H1 (cell line): Measurements from ENCODE around the gene PTPRD.

Experiments
- CEBPB ChIP-seq: IDR thresholded peaks from 2 replicates; pipeline ENCODE4 v1.6.1; 2012; ENCODE audit warnings: low read depth, low read length
- EP300 ChIP-seq, 2 experiments: IDR thresholded peaks; 1 replicate in 1 of 2; 2 replicates in 1 of 2; pipeline ENCODE4 v1.6.1; 2011 to 2012; ENCODE audit warnings: low read depth in 2 of 2, low read length in 2 of 2, mild to moderate bottlenecking in 2 of 2, borderline replicate concordance in 1 of 2, inconsistent platforms in 1 of 2, moderate library complexity in 1 of 2
- EZH2 ChIP-seq: fragments of 200-600 bp; sonication (generic); IDR thresholded peaks from 2 replicates; pipeline ENCODE4 v1.7.1; 2012; ENCODE audit warnings: low read depth, mild to moderate bottlenecking, moderate library complexity, low read length, inconsistent platforms; ENCODE audit not compliant: severe bottlenecking
- KDM1A ChIP-seq: fragments of 200-600, 300-600 bp; sonication (generic); IDR thresholded peaks from 2 replicates; pipeline ENCODE4 v1.7.1; 2016; ENCODE audit warnings: mild to moderate bottlenecking, low read length, borderline replicate concordance
- POLR2A ChIP-seq, 2 experiments: IDR thresholded peaks; 1 replicate in 1 of 2; 2 replicates in 1 of 2; pipeline ENCODE4 v1.6.1; 2011; ENCODE audit warnings: low read depth in 2 of 2, low read length in 2 of 2, mild to moderate bottlenecking in 2 of 2; ENCODE audit errors: control extremely low read depth in 1 of 2
- SP2 ChIP-seq: IDR thresholded peaks from 2 replicates; pipeline ENCODE4 v1.6.1; 2012; ENCODE audit warnings: mild to moderate bottlenecking, low read length, inconsistent platforms
- ZNF274 ChIP-seq: IDR thresholded peaks from 2 replicates; pipeline ENCODE4 v1.7.0; 2012; ENCODE audit warnings: low read length, borderline replicate concordance; ENCODE audit errors: extremely low read depth
- TF ChIP-seq, protein P1 (sequence below), 3 experiments: IDR thresholded peaks; 1 replicate in 2 of 3; 2 replicates in 1 of 3; pipeline versions ENCODE4 v1.5.1 to v1.6.1; 2011; ENCODE audit warnings: low read length in 3 of 3, mild to moderate bottlenecking in 3 of 3, inconsistent platforms in 2 of 3, low read depth in 1 of 3, moderate library complexity in 1 of 3; ENCODE audit not compliant: insufficient read depth in 1 of 3; ENCODE audit errors: control extremely low read depth in 1 of 3
- TF ChIP-seq, protein P2 (sequence below): IDR thresholded peaks from 2 replicates; pipeline ENCODE4 v1.6.1; 2012; ENCODE audit warnings: inconsistent platforms

DNA sequence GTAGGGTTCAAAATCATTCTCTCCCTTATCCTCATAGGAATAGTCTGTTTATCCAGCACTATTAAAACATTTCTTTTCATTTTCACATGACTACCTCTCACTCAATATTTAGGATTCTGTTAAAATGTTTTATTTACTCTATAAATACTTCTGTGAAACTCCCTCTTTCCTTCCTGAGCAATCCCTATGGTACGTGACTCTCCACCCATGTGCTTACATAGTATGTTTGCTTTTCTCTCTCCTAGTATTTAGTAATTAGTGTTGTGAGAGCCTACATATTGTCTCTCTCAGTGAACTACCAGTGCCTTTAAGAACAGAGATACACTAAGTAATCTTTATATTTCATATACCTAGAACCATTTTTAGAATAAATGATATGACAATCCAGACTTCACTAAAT is 46.0 kb downstream of the PTPRD start:
- TF ChIP-seq ZNF274, result no peak
- TF ChIP-seq EP300 (IDR thresholded peaks at IDR 0.05; ENCODE audit: borderline replicate concordance in 1 of 2, low read depth in 2 of 2, low read length in 2 of 2), result no peak
- TF ChIP-seq, protein P1, sequence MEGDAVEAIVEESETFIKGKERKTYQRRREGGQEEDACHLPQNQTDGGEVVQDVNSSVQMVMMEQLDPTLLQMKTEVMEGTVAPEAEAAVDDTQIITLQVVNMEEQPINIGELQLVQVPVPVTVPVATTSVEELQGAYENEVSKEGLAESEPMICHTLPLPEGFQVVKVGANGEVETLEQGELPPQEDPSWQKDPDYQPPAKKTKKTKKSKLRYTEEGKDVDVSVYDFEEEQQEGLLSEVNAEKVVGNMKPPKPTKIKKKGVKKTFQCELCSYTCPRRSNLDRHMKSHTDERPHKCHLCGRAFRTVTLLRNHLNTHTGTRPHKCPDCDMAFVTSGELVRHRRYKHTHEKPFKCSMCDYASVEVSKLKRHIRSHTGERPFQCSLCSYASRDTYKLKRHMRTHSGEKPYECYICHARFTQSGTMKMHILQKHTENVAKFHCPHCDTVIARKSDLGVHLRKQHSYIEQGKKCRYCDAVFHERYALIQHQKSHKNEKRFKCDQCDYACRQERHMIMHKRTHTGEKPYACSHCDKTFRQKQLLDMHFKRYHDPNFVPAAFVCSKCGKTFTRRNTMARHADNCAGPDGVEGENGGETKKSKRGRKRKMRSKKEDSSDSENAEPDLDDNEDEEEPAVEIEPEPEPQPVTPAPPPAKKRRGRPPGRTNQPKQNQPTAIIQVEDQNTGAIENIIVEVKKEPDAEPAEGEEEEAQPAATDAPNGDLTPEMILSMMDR (IDR thresholded peaks at IDR 0.05; ENCODE audit: control extremely low read depth in 1 of 3, insufficient read depth in 1 of 3, low read depth in 1 of 3, low read length in 3 of 3), result no peak
- TF ChIP-seq SP2, result no peak
- TF ChIP-seq CEBPB, result no peak
- TF ChIP-seq POLR2A (IDR thresholded peaks at IDR 0.05; ENCODE audit: control extremely low read depth in 1 of 2, low read depth in 2 of 2, low read length in 2 of 2), result no peak
- no peak for TF ChIP-seq KDM1A
- TF ChIP-seq, protein P2, sequence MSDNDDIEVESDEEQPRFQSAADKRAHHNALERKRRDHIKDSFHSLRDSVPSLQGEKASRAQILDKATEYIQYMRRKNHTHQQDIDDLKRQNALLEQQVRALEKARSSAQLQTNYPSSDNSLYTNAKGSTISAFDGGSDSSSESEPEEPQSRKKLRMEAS, result no peak
- no peak for TF ChIP-seq EZH2
